Ovary (tissue), 9 donors: ENCODE results near the gene CYP3A5. TPM values are rescaled to one million over a fixed set of nuclear protein-coding genes. Genes with fewer than 3 reads are reported as not detected.

Experiments
- DNase-seq, 5 donors: peaks; one replicate each; pipeline ENCODE4 v3.0.0-alpha.2; 2019 to 2020
- H3K27ac ChIP-seq, 2 donors: fragments of 200-600 bp; one replicate each; pipeline versions ENCODE4 v1.5.1 to v1.8.0; 2019 to 2022
- H3K27me3 ChIP-seq: fragments of 200-600 bp; one replicate; pipeline ENCODE4 v1.8.0; 2022
- H3K36me3 ChIP-seq: fragments of 200-600 bp; sonication (generic); one replicate; pipeline ENCODE4 v1.5.1; 2019
- H3K4me1 ChIP-seq: one replicate; pipeline ENCODE4 v1.8.1; 2013; ENCODE audit warnings: mild to moderate bottlenecking, moderate library complexity; ENCODE audit not compliant: insufficient read depth
- H3K4me3 ChIP-seq: fragments of 200-600 bp; sonication (generic); one replicate; pipeline ENCODE4 v1.5.1; 2017
- H3K9me3 ChIP-seq, 2 donors: fragments of 200-600 bp in 1 of 2; sonication (generic) in 1 of 2; one replicate each; pipeline versions ENCODE4 v1.5.1 to v1.8.1; 2013 to 2019; ENCODE audit warnings: mild to moderate bottlenecking in 1 of 2, moderate library complexity in 1 of 2
- EP300 ChIP-seq: sonication (generic); formaldehyde crosslinking; IDR thresholded peaks from one replicate; pipeline ENCODE4 v1.6.1; 2017; ENCODE audit warnings: antibody characterized with exemption
- POLR2A ChIP-seq: fragments of 450-650 bp; IDR thresholded peaks from one replicate; pipeline ENCODE4 v1.6.1; 2017; ENCODE audit warnings: antibody characterized with exemption, mild to moderate bottlenecking, moderate library complexity
- WGBS, 3 donors: extraction: QIAGEN DNeasy Blood & Tissue Kit in 1 of 3; methylation state at CpG; one replicate each; pipeline versions ENCODE4 v1.1.5 to v1.1.7; 2013 to 2017; 5-methylcytosine and 5-hydroxymethylcytosine counted together
- intact Hi-C, 4 donors: fragments of 100-400 bp; cut with DNase I; formaldehyde crosslinking; loops; one replicate each; pipeline versions ENCODE4 v1.11.0 to v1.15.1; 2022 to 2023
- polyA plus RNA-seq, 2 donors: library from polyadenylated mRNA; stranded (reverse); fragments of 200-250 nt in 1 of 2; fragments of 350-450 nt in 1 of 2; fragmentation: Illumina TruSeq in 1 of 2; extraction: RNeasy Lipid Tissue Mini Kit (QIAGEN cat#74804) in 1 of 2; gene quantifications; one replicate each; pipeline ENCODE4 v1.2.3, GENCODE V29; 2013 to 2014
- total RNA-seq, 7 donors: library from RNA; depleted of rRNA in 2 of 7; stranded (reverse); fragments of >200 nt in 2 of 7; fragmentation: NEBNext Ultra II Directional in 3 of 7; extraction: Animal tissue kit (Norgen Biotek cat#: 25700) in 3 of 7; gene quantifications; one replicate each; pipeline versions ENCODE4 v1.1.0 to v1.2.4, GENCODE V29; 2016 to 2023
- TF ChIP-seq, protein P1 (sequence below), 3 donors: fragments of 450-650 bp in 2 of 3; fragments of 200-600 bp in 1 of 3; IDR thresholded peaks; one replicate each; pipeline versions ENCODE4 v1.5.1 to v1.8.0; 2016 to 2022; ENCODE audit warnings: antibody characterized with exemption in 3 of 3, mild to moderate bottlenecking in 1 of 3
- donor health status: DM: no; HTN: no; CAD: no; lungs with moderate emphysema.
- donor health status: DM: no; HTN: no; CAD: no.
- donor health status: Bipolar disorder and iron deficiency.
- donor health status: DM: yes; HTN: yes; CAD: no.
- donor health status: DM: no; HTN: no; CAD: no.
- donor health status: DM: yes; HTN: yes; CAD: no.

CYP3A5 gene
- total and polyA plus RNA-seq, 9 donors = 0.20 to 34.5 (median 1.3) TPM

DNA sequence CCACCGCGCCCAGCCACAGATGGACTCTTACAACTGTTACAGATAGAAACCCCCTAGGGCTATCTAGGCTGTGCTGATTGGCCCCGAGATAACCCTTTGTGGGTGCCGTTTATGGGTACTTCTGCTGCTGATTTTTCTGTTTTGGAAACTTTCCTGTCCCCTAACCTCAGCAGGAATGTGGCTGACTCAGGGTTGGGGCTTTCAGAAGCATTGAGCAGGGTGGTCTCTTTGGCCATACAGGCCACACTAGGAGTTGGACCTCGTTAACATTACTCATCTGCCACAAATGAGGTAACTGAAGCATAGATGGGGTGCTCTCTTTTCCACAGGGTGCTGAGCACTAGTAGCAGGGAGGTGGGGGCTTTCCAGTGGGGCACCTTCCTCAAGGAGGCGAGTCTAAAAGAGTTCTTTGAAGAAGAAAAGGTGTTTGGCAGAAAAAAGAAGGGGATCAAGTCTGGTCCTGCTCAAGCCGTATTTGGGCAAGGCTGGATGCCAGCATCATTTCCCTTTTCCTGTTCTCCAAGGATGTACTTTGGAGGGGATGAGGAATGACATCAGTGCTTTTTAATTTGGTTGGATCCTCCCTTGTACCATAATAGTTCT, 56.6 kb downstream of the CYP3A5 start:
- TF ChIP-seq POLR2A (no peak), EP300 (no peak)
- TF ChIP-seq, protein P1, sequence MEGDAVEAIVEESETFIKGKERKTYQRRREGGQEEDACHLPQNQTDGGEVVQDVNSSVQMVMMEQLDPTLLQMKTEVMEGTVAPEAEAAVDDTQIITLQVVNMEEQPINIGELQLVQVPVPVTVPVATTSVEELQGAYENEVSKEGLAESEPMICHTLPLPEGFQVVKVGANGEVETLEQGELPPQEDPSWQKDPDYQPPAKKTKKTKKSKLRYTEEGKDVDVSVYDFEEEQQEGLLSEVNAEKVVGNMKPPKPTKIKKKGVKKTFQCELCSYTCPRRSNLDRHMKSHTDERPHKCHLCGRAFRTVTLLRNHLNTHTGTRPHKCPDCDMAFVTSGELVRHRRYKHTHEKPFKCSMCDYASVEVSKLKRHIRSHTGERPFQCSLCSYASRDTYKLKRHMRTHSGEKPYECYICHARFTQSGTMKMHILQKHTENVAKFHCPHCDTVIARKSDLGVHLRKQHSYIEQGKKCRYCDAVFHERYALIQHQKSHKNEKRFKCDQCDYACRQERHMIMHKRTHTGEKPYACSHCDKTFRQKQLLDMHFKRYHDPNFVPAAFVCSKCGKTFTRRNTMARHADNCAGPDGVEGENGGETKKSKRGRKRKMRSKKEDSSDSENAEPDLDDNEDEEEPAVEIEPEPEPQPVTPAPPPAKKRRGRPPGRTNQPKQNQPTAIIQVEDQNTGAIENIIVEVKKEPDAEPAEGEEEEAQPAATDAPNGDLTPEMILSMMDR (IDR thresholded peaks at IDR 0.05) = no peak
- no peaks in the 10 kb centered on the region for H3K36me3 ChIP-seq
- no peak for DNase-seq
- no peak overlapping the region for H3K27ac ChIP-seq
- H3K4me3 ChIP-seq = no peak overlapping the region
- H3K27me3 ChIP-seq = no peaks in the 10 kb centered on the region
- intact Hi-C loops = loop anchor here in 2 of 4 donors (10.0 kb wide), 3 partner anchors 68 to 282 kb away; partner anchors contain the start of genes FAM200A (in 1 of the 2) and ZNF655 (in 1 of the 2)
- WGBS, 3 donors = 76 to 87% (median 82%) methylated on average over 7 of the region's 7 CpGs
- H3K9me3 ChIP-seq = no peaks in the 10 kb centered on the region
- H3K4me1 ChIP-seq = no peaks in the 10 kb centered on the region

- peaks cover 2% of the 10 kb centered on the region for H3K4me1 ChIP-seq
- no peaks in the 10 kb centered on the region for H3K27me3 ChIP-seq
- no peak for TF ChIP-seq EP300
- TF ChIP-seq POLR2A = no peak
- no peak overlapping the region for H3K27ac ChIP-seq
- H3K4me3 ChIP-seq = no peak overlapping the region
- H3K36me3 ChIP-seq = no peaks in the 10 kb centered on the region
- intact Hi-C loops = loop anchor here in 2 of 4 donors (10.0 kb wide), 3 partner anchors 68 to 282 kb away; partner anchors contain the start of genes FAM200A (in 1 of the 2) and ZNF655 (in 1 of the 2)
- WGBS, 3 donors = 90 to 94% (median 92%) methylated on average over 10 of the region's 10 CpGs
- no peak for DNase-seq
- no peaks in the 10 kb centered on the region for H3K9me3 ChIP-seq
Observed at GRCh38 chr7:99622596-99622995, 57.2 kb downstream of the CYP3A5 start.

DNA sequence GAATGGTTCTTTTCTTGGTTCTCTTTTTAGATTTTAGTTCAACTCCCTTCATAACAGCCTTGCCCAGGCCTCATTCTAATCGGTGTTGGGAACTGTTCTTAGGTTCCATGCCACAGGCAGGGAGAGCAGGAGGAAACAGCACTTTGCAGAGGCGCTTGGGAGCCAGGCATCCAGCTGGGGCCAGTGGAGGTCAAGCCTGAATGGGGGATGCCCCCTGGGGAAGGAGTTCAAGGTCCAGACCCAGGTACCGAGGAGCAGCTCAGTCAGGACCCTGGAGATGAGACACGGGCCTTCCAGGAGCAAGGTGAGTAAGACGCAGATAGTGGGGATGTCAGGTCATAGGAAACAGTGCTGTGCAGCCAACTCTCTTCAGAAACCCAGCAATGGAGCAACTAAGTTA, 58.5 kb downstream of the CYP3A5 start:
- DNase-seq = no peak
- 76 to 90% (median 78%) methylated on average over 5 of the region's 5 CpGs for WGBS, 3 donors

GRCh38 chr7:99619571-99620130, 60.1 kb downstream of the CYP3A5 start:
- 93 to 95% (median 95%) methylated on average over 18 of the region's 18 CpGs for WGBS, 3 donors
- TF ChIP-seq, protein P1 (IDR thresholded peaks at IDR 0.05) = no peak
- TF ChIP-seq EP300 = no peak
- no peak for TF ChIP-seq POLR2A
- Histone ChIP-seq H3K27ac (no peak overlapping the region), H3K4me3 (no peak overlapping the region), H3K27me3 (no peaks in the 10 kb centered on the region), H3K36me3 (no peaks in the 10 kb centered on the region), H3K4me1 (peaks cover 4% of the 10 kb centered on the region), H3K9me3 (no peaks in the 10 kb centered on the region)
- DNase-seq = no peak
- intact Hi-C loops = loop anchor here in 2 of 4 donors (10.0 kb wide), 3 partner anchors 65 to 285 kb away; partner anchors contain the start of genes FAM200A (in 1 of the 2) and ZNF655 (in 1 of the 2)

More for the DNA sequence above, 58.5 kb downstream of the CYP3A5 start:
- Histone ChIP-seq H3K27me3 (no peaks in the 10 kb centered on the region), H3K27ac (no peak overlapping the region), H3K4me1 (peaks cover 4% of the 10 kb centered on the region), H3K9me3 (no peaks in the 10 kb centered on the region), H3K4me3 (no peak overlapping the region), H3K36me3 (no peaks in the 10 kb centered on the region)
- intact Hi-C loops = loop anchor here in 2 of 4 donors (10.0 kb wide), 3 partner anchors 66 to 284 kb away; partner anchors contain the start of genes FAM200A (in 1 of the 2) and ZNF655 (in 1 of the 2)
- no peak for TF ChIP-seq POLR2A
- TF ChIP-seq, protein P1 (IDR thresholded peaks at IDR 0.05) = no peak
- TF ChIP-seq EP300 = no peak

GRCh38 chr7:99618726-99619125, 61.1 kb downstream of the CYP3A5 start:
- no peak overlapping the region for H3K27ac ChIP-seq
- H3K36me3 ChIP-seq = no peaks in the 10 kb centered on the region
- H3K4me3 ChIP-seq = no peak overlapping the region
- intact Hi-C loops = no loop called here
- WGBS, 3 donors = 91 to 95% (median 93%) methylated on average over 3 of the region's 3 CpGs
- peaks cover 4% of the 10 kb centered on the region for H3K4me1 ChIP-seq
- no peak for DNase-seq
- no peaks in the 10 kb centered on the region for H3K27me3 ChIP-seq
- no peaks in the 10 kb centered on the region for H3K9me3 ChIP-seq
- TF ChIP-seq, protein P1 (IDR thresholded peaks at IDR 0.05) = no peak
- TF ChIP-seq POLR2A = no peak
- TF ChIP-seq EP300 = no peak
